Anterior cingulate cortex (tissue), 58 donors: Measurements from ENCODE around the gene NDUFB4.
A peak's percentile ranks its signal among the peaks of the same experiment; 100 is the strongest.

Source experiments
- DNase-seq, 58 donors: peaks; one replicate each; lab custom pipeline; 2025; lab: John Stamatoyannopoulos, UW

Gene NDUFB4

GRCh38 chr3:120596116-120596852 lies at the start of gene NDUFB4:
NDUFB4 (plus strand) TSS chr3:120596336; CDS start chr3:120596360, 24 bp downstream.
- DNase-seq: peak; percentile 62 to 99 (median 95)

DNA sequence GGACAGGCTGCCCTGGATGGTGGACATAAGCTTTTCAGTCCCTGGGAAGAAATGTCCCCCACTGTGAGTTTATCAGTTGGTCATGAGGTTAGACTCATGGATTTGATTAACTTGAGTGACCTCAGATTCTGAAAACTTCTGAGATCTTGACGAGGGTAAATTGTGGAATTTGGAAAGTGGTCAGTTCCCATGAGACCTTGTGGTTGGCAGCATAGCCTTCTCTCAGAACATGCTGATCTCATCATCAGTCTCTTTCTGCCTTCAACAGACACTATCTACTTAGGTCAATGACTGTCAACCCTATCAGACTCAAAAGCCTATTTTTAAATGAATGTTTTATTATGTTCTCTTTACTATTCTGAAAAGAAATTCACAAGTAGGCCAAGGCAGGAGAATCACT lies 45.6 kb upstream of the NDUFB4 start:
- no peak for DNase-seq

- DNase-seq: no peak
These were observed 43.7 kb upstream of the NDUFB4 start for GRCh38 chr3:120552184-120553172.

DNA sequence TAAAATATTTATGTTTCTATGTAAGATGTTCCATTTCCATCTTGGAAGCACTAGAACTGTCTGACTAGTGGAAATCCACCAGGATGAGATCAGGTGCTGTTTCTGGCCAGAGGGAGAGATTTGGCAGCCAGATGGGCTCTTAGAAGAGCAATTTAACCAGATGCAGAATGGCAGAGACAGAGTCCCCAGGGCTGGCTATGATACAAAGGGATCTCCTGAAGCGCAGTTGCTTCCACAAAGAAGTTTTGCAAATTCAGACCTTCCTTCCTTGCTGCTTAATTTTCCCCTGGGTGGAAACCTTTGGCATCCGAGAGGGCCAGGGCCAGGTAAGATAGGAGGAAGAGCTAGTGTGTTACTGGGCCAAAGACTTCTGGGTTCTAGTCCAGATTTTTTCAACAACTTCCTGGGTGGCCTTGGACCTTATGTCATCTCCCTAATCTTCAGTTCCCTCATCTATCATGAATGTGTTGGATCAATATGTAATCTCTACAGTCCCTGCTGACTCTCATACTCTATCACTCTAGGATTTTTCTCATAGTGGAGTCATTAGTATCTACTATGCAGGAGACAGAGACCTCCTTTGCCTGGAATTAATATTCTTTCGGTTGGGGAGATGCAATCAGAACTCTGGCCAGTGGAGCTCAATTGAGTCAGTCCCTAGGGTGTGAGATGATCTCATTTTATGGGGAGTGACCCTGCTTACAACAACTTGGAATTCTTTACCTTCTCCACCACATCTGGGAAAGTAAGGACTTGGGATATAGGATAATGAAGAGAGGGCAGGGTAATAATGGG lies 41.1 kb upstream of the NDUFB4 start:
- DNase-seq: peak in 1 of 58 donors; percentile 18

- no peak for DNase-seq
These were observed 40.3 kb upstream of the NDUFB4 start for GRCh38 chr3:120555657-120556509.

DNA sequence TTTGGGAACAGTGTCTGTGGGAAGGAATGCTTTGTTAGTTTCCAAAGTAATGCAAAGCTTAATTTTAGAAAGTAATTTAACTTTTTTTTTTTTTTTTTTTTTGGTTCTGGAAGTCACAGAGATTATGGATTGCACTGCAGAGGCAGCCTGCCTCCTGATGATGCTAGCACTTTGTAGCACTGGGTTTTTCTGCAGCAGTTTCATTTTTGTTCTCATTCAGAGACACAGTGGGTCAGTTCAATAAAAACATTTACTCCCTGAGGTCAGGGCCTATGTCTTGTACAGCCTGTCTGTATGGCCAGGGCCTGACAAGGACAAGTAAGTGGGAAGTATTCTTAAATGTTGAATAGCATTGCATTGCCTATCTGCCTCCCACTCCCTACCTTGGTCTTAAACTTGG lies 39.0 kb upstream of the NDUFB4 start:
- peak in 1 of 58 donors; percentile 2 for DNase-seq

DNA sequence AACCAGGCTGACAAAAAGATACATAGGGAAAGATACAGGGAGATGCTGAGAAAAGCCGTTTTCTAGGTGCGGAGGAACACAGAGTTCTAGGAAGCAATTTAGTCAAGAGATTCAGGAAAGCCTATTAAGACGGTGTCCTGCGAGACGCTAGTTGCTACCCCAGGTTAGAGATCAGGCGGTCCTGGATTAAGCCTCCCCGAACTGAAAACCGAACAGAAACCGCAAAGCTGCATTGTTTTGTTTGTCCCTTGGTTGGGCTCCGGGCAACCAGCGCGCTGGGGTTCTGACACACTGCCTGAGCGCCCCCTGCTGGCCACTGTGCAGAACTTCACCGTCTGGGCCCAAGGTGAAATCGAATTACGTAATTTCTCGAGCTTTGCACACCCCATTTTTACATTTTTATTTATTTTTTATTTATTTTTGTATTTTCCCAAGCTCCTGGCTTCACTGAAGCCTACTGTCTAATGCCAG lies 37.3 kb upstream of the NDUFB4 start:
- peak; percentile 9 to 94 (median 74) for DNase-seq

DNA sequence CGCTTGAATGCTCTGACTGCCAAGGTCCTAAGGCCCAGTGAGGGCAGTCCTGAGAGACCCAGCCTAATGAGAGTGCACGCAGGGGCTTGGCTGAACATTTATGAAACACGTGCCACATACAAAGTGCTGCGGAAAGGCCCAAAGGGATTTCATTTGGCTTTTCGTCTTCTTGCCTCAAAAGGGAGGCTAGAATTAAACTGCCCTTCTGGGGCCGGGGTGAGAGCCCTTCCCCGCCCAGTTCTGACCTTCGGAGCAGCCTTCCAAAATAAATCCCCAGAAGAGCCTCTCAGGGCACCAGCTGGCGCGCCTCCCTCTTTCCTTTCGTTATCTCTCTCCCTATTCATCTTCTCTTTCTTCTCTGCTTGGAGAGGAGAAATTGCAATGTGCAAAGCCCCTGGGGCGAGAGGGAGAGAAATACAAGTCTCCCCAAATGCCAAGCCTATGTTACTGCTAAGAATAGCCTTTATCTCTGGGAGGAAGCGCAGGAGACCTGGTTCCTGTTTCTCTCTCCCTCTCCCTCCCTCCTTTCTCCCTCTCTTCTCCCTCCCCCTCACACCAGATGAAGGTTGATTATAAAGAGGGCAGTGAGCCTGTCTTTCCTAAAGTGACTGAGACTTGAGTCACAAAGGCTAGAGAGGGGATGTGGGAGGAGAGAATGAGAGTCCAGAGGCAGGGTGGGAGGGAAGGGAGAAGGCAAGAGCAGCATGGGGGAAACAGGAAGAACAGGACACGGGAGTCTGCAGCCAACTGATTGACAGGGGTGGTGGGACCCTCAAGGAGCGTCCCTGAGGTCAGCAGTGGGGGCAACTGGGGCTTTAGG lies 36.7 kb upstream of the NDUFB4 start:
- peak in 17 of 58 donors; percentile 19 to 81 (median 55) for DNase-seq

GRCh38 chr3:120560304-120561250 lies 35.6 kb upstream of the NDUFB4 start:
- DNase-seq: no peak

- DNase-seq: peak in 51 of 58 donors; percentile 4 to 84 (median 47)
These were observed 34.7 kb upstream of the NDUFB4 start for GRCh38 chr3:120561251-120562045.

- DNase-seq: no peak
These were observed 32.6 kb upstream of the NDUFB4 start for GRCh38 chr3:120563356-120564022.

- DNase-seq: peak in 27 of 58 donors; percentile 4 to 66 (median 27)
These were observed 29.7 kb upstream of the NDUFB4 start for GRCh38 chr3:120566243-120566975.

DNA sequence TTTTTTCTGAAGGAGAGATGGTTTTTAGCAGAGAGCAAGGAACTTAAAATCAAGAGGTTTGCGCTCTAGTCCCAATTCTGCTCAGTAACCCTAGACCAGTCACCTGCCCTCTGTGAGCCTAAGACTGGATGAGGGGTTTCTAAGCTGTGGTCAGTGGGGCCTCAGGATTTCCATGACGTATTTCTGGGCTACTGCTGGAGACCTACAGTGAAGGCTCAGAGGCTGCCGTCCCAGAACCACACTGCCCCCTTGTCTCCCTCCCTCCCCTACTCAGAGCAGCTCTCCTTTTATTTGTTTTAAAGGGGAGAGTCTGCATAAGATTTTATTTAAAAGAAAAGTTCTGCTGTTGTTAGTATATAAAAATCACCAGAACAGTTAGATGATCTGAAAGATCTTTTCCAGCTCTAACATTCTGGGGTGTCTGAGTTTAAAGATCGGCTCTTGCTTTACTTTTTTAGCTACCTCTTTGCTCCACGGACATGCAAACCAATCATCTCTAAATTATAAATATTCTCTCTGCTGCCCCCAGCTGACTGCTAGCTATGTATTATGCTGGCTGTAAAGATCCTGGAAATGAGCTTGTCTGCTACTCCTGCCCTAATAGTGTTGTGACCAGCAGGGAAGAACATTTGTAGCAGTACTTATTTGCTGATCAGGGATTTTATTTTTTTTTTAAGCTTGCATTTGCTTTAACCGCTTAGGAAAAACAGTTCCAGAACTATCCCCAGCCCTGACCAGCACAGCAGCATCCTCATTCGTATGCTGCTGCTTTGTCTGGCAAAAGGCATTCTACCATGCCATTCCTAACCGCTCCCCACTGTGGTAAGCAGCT lies 28.6 kb upstream of the NDUFB4 start:
- peak in 20 of 58 donors; percentile 3 to 64 (median 28) for DNase-seq

DNA sequence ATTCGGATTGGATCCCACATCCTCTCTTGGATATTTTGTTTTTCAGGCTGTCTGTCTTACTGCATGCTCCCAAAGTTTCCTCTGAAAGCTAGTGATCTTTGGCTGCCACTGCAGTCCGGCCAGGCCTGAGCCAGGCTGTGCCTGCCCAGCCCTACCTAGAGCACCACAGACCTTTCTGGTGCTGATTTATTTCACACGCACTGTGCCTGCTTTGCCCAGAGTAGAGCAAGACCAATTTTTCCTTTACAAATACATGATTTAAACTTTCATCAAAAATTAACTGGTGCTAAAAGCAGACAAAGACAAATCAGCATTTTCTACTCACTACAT lies 28.0 kb upstream of the NDUFB4 start:
- DNase-seq: peak in 1 of 58 donors; percentile 64
